Measurements from ENCODE around the gene CBX4.

The CBX4 gene

DNA sequence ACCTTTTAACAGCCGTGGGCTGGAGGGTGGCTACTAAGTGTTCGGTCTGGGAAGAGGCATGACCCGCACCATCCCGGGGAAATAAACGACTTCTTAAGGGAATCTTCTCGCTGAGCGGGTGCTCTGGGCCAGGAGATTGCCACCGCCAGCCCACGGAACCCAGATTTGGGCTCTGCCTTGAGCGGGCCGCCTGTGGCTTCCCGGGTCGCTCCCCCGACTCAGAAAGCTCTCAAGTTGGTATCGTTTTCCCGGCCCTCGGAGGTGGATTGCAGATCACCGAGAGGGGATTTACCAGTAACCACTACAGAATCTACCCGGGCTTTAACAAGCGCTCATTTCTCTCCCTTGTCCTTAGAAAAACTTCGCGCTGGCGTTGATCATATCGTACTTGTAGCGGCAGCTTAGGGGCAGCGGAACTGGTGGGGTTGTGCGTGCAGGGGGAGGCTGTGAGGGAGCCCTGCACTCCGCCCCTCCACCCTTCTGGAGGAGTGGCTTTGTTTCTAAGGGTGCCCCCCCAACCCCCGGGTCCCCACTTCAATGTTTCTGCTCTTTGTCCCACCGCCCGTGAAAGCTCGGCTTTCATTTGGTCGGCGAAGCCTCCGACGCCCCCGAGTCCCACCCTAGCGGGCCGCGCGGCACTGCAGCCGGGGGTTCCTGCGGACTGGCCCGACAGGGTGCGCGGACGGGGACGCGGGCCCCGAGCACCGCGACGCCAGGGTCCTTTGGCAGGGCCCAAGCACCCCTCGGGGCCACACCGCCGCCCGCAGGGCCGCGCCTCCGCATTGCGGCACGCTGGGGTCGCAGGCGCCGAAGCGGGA, 3.6 kb upstream of the CBX4 start:
- DNase-seq (ENCODE audit: extremely low read depth in 1 of 2, low read depth in 1 of 2): no peak

DNA sequence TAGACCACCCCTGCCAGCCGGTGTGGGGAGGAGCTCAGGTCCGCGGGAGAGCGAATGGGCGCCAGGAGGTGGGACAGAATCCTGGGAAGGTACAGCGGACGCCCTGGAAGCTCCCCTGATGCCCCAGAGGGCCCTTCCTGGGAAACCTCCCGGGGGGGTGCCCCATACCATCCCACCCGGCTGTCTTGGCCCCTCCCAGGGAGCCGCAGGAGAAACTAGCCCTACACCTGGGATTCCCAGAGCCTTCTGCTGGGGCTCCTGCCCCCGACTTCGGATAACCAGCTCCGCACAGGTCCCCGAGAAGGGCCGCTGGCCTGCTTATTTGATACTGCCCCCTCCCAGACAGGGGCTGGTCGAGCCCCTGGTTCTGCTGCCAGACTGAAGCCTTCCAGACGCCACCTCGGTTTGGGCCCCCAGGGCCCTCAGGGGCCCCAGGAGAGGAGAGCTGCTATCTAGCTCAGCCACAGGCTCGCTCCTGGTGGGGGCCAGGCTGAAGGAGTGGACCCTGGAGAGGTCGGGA, 3.0 kb upstream of the CBX4 start:
- DNase-seq (ENCODE audit: extremely low read depth in 1 of 2, low read depth in 1 of 2): no peak

DNA sequence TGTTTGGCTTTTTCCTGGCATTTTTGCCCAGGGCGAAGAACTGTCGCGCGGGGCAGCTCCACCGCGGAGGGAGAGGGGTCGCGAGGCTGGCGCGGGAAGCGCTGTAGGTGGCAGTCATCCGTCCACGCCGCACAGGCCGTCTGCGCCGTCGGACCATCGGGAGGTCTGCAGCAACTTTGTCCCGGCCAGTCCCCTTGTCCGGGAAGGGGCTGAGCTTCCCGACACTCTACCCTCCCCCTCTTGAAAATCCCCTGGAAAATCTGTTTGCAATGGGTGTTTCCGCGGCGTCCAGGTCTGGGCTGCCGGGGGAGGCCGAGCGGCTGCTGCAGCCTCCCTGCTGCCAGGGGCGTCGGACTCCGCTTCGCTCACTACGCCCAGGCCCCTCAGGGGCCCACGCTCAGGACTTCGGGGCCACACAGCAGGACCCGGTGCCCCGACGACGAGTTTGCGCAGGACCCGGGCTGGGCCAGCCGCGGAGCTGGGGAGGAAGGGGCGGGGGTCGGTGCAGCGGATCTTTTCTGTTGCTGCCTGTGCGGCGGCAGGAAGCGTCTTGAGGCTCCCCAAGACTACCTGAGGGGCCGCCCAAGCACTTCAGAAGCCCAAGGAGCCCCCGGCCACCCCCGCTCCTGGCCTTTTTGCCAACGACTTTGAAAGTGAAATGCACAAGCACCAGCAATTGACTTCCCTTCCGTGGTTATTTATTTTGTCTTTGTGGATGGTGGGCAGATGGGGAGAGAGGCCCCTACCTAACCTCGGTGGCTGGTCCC, 2.3 kb upstream of the CBX4 start:
- DNase-seq (ENCODE audit: extremely low read depth in 1 of 2, low read depth in 1 of 2): no peak

DNA sequence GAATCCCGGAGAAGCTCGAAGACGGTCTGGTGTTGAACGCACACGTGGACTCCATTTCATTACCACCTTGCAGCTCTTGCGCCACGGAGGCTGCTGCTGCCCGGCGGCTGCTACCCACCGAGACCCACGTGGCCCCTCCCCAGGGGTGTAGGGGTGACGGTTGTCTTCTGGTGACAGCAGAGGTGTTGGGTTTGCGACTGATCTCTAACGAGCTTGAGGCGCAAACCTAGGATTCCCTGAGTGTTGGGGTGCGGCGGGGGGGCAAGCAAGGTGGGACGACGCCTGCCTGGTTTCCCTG, 1.7 kb upstream of the CBX4 start:
- DNase-seq (ENCODE audit: extremely low read depth in 1 of 2, low read depth in 1 of 2): no peak

DNA sequence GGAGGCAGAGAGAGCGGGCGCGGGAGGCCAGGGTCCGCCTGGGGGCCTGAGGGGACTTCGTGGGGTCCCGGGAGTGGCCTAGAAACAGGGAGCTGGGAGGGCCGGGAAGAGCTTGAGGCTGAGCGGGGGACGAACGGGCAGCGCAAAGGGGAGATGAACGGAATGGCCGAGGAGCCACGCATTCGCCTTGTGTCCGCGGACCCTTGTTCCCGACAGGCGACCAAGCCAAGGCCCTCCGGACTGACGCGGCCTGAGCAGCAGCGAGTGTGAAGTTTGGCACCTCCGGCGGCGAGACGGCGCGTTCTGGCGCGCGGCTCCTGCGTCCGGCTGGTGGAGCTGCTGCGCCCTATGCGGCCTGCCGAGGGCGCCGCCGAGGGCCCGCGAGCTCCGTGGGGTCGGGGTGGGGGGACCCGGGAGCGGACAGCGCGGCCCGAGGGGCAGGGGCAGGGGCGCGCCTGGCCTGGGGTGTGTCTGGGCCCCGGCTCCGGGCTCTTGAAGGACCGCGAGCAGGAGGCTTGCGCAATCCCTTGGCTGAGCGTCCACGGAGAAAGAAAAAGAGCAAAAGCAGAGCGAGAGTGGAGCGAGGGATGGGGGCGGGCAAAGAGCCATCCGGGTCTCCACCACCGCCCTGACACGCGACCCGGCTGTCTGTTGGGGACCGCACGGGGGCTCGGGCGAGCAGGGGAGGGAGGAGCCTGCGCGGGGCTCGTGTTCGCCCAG, 1.2 kb upstream of the CBX4 start:
- DNase-seq (ENCODE audit: extremely low read depth in 1 of 2, low read depth in 1 of 2): no peak

DNA sequence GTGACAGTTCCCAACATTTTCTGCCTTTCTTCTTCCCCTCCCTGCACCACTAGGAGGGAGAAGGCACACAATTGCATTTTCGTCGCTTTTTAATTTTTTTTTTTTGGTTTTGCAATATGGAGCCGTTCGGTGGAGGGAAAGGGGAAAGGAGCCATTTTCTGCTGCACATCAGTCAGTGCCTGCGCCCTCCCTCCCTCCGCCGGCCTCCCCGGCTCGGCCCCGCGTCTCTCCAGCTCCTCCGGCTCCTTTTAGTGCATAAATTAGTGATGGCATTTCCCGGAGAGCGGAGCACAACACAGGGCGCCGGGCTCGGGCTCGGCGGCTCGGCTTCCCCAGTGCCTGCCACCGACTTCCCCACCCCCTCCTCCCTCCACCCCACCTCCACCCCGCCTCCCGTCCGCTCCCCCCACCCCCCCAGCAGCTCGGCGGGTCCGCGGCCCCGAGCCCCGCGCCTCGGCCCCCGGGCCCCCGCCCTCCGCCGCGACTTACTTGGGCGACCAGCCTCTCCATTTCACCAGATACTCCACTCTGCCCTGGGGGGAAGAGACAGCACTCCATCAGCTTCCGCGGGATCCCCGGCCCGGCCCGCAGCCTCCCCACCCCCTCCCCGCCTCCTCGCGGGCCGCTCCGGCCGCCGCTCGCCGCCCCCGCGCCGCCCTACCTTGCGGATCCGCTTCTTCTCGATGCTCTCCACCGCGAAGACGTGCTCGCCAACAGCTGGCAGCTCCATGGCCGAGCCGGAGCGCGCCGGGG, 542 bp downstream of the CBX4 start:
- no peak for DNase-seq (ENCODE audit: extremely low read depth in 1 of 2, low read depth in 1 of 2)

DNA sequence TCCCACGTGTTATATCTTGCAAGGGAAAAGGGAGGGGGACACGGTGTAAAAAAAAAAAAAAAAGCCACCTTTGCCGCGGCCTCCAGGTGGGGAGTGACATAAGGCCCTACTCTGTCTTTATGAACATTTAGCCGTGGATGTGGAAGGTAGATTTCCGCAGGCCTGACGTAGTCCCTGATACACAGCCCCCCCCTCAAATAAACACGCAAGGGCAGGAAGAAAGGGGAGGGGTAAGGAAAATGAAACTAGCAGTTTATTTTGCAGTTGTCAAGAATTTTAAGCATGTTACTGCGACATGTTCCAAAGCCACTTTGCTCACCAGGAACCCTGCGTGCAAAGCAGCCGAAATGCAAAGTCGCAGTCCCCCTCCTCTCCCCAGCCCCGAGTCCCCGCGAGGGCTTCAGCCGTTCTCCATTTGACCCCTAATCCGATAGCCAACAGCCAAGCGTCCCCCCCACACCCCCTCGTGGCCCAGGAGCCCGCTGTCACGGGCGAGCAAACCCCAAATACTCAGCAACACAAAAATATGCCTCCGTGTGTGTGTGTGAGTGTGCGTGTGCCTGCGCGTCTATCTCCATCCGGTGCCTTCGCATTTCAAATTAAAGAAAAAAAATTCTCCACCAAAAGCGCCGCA, 1.2 kb downstream of the CBX4 start:
- DNase-seq (ENCODE audit: extremely low read depth in 1 of 2, low read depth in 1 of 2): no peak

DNA sequence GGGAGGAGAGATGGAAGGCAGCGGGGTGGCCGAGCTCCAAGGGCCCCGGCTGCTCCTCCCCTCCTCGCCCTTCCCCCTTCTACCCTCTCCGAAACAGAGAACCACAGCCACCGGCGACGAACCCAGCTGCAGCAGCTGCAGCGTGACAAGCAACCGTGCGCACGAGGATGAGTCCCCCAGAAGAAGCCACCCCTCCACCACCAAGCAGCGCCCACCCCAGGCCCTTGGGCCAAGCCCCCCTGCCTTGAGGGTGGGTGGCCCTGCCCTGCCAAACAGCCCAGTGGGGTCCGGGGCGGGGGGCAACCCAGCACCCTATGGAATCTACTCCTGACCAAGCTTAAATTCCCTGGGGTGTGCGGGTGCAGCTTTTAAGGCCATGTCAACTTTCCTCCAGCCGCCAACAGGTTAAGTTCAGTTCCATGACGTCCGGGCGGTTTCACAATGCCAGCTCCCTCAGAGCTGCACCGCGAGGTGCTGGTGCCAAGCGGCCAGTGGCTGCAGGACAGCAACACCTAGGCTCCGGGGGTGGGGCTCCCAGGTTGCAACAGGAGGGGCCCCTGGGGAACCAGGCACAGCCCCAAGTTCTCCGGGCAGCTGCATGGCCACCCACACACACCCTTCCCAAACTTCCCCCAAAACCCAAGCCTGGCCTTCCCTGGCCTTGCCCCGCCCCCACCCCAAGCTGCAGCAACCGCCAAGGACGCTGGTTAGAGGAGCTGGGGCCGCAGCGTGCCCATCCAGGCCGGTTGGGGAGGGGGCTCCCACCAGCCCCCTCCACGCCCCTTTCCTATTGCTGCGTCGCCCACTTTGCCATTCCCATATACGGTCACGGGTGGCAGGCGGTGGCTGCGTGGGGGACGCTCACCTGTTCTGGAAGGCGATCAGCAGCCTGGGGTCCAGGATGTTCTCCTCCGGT, 2.0 kb downstream of the CBX4 start:
- DNase-seq (ENCODE audit: extremely low read depth in 1 of 2, low read depth in 1 of 2): no peak

DNA sequence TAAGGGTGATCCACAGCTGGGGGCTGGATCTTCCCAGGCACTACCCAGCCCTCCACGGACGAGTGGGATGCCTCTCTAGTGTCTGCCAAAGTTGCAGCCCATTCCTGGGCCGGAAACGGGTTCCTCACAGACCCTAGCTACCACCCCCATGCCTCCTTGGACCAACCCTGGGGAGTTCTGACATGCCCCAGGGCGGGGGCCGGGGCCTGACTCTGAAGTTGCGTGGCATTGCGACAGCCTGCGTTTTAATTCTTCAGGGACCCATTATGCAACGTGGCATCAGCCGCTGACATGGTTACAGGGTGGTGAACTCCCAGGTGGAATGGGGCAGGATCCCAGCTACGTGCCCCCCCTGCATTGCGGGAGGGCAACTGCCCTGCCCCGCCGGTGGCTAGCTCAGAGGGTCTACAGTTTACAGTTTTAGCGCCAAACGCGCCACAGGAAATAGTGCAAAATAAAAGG, 2.7 kb downstream of the CBX4 start:
- no peak for DNase-seq (ENCODE audit: extremely low read depth in 1 of 2, low read depth in 1 of 2)

DNA sequence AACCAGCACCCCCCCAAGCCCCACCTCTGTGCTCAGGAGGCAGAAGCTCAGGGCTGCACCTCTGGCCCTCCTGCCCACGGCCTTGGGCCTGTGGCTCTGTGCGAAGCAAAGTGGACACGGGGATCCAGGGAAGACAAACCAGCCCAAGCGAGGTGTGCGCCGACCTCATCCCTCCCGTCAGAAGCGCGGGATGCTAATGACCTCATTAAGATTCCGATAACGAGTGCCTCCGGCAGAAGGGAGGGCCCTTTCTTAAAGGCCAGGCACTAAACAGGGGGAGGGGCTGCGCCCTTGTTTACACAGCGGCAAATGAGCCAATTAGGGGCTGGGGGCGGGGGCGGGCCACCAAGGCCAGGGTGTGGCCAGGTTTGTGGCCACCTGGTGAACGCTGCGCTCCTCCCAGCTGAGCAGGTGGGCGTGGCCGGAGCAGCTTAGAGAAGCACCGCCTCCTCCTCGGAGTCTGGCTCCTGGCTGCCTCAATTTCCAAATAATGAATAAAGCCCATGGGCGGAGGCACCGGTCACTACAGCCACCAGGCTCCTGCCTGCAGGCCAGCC, 3.2 kb downstream of the CBX4 start:
- no peak for DNase-seq (ENCODE audit: extremely low read depth in 1 of 2, low read depth in 1 of 2)

DNA sequence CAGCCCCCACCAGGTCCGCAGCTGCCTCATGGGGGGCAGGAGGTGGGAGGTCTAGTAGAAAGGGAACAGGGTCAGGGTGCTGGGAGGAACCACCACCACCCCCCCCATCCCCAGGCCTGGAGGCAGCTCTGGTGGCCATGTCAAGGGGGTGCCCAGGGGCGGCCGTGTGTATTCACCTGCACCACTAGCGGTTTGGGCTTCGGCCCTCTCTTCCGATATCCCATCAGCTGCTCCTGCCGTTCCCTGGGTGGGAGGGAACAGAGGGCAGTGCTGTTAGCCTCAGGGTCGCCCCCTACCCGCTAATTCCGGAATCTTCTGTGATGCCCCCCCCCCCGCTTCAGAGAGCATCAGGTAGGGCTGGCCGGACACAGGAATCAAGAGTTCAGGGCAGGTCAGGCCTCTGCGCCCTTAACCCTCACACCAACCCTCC, 3.8 kb downstream of the CBX4 start:
- DNase-seq (ENCODE audit: extremely low read depth in 1 of 2, low read depth in 1 of 2): no peak

DNA sequence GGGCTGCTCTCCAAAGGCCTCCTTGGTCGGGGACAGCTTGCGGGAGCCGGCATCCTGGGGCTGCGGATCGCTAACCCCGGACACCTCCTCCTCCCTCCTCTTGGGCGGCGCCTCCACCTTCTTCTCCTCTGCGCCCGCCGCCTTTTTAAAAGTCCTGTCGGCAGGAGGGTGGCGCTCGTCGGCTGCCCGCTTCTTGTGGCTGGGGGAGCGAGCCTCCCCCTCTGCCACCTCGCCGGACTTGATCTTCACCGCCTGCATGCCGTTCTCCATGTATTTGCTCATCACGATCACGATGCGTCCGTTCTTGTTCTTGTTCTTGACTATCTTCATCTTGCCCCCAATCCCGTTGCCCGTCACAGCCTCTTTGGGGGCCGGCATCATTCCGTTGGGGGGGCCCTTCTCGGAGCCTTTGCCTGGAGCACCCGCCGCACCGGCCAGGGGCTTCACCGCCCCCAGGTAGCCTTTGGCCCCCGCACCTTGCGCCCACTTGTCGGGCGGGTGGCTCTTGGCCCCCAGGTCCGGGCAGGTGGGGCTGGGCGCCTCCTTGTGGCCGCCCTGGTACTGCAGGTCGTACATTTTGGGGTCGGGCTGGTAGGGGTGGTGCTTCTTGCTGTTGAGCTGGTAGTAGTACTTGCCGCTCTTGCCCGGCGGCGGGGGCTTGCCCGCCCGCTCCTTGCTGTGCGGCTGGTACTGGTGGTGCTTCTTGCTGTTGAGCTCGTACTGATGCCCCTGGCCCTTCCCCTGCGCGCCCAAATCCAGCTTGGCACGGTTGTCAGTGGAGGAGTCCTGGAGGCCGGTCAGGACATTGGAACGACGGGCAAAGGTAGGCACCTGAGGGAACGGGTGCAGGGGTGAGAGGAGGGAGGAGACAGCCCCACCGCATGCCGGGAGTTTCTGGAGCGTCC, 4.4 kb downstream of the CBX4 start:
- DNase-seq (ENCODE audit: extremely low read depth in 1 of 2, low read depth in 1 of 2): no peak

DNA sequence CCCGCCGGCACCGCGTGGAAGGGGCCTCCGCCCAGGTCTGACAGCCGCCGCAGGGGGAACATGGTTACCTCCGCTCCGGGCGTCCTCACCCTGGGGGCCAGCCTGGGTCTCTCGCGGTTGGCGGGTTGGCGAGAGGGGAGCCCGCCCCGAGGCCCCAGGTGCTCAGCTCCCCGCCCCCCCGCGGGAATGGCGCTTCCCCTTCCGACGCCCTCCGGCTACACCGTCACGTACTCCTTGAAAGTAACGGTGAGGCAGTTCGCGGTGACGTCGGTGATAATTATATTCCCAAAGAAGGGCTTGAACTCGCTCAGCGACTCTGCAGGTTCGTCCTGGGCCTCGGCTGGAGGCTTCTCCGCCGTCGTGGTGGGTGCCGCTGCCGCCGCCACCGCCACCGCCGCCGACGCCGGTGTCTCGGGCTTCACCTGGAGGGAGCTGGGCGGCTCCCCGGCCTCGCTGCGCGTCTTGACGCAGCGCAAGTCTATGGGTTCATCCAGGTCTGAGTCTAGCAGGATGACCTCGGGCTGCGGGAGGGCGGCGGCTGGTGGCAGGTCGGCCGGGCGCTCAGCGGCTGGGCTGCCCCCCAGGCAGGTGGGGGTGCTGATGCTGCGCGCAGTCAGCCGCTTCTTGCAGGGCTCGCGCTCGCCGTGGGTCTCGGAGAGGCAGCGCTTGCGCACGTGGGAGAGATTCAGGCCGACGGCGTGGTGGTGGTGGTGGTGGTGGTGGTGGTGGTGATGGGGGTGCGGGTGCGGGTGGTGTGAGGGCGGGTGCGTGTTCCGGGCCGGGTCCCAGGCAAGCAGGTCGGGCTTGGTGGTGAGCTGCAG, 5.3 kb downstream of the CBX4 start:
- no peak for DNase-seq (ENCODE audit: extremely low read depth in 1 of 2, low read depth in 1 of 2)

DNA sequence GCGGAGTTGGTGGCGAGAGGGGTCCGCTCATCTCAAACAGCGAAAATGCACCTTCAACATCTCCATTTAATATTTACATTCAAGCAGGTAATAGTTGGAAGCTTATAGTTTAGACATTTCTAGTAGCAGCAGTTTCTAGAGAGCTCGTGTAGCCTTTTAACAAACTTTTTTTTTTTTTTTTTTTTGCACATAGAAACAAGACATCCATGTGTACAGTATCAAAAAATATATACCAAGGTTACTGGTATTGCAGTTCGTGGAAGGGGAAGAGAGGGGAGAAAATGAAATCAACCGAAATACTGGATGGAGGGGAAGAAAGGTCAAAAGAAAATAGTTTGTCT, 6.2 kb downstream of the CBX4 start:
- DNase-seq (ENCODE audit: extremely low read depth in 1 of 2, low read depth in 1 of 2): no peak

DNA sequence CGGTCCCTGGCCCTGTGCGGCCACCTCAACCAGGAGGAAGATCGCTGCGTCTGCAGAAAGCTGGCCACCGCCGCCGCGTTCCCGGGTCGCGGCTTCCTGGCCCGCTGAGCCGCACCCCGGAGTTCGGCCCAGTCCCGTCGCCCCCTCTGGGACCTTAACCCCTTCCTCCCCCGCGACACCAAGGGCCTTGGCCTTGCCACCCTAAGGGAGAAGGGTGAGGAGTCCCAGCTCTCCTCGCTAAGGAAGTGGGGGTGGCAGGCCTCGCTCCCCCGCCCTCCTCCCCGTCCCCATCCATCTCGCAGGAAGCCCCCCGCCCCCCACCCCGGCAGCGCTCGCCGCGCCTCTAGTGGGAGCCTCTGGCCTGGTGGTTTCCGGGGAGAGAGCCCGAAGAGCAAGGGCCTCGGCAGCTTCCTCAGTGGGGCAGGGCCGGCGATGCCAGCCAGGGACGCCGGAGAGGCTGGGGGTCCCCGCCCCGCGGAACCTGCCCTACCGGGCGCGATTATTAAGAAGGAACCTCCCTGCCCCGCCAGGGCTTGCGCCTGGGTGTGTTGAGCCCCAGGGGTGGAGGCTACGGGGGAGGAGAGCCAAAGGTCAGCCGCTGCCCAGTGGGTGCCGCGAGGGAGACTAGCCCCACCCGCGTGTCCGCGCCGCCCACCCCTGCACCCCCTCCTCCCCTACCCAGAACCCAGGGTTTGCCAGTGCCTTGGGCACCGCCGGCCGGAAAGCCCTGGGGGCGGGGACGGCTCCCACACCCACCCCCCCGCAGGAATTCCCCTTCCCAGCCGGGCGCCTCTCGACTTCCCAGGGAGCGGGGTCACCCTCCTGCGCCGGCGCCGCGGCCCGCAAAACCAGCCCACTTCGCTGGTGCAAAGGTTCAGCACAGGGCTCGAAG, 6.8 kb downstream of the CBX4 start:
- no peak for DNase-seq (ENCODE audit: extremely low read depth in 1 of 2, low read depth in 1 of 2)

All from activated CD8-positive, alpha-beta memory T cell treated with anti-CD3 and anti-CD28 coated beads for 1 hour (primary cell).